ENCODE data around the gene ARSK.

- no peak for TF ChIP-seq POLR2A (IDR thresholded peaks at IDR 0.05)
- no peak for TF ChIP-seq CTCF (IDR thresholded peaks at IDR 0.05)
- TF ChIP-seq EP300 (IDR thresholded peaks at IDR 0.05) = no peak
Measured at GRCh38 chr5:95624368-95624767, 69.5 kb downstream of the ARSK start.

Measured in tibial nerve (tissue), 4 donors.